ENCODE measurements around the gene MFSD2B.

- TF ChIP-seq CTCF (IDR thresholded peaks at IDR 0.05): no peak
- TF ChIP-seq EZH2 (IDR thresholded peaks at IDR 0.05; ENCODE audit: borderline replicate concordance, insufficient read depth, low read depth, low read length, poor library complexity, severe bottlenecking): no peak
Observed at GRCh38 chr2:24054366-24055010, 44.6 kb downstream of the MFSD2B start.

Measured in B cell (primary cell).